GM10266 (cell line): ENCODE measurements around the gene PRKCD.

Experiments
- DNase-seq: peaks from one replicate; pipeline ENCODE4 v3.0.0; 2012; ENCODE audit errors: extremely low spot score
- CTCF ChIP-seq: IDR thresholded peaks from 2 replicates; pipeline ENCODE4 v1.5.1; 2012; ENCODE audit warnings: mild to moderate bottlenecking, low read depth; ENCODE audit not compliant: control insufficient read depth, insufficient read depth; ENCODE audit errors: missing control alignments

Gene PRKCD

GRCh38 chr3:53157974-53158580 is 2.9 kb upstream of the PRKCD start:
- DNase-seq, result no peak
- TF ChIP-seq CTCF, result no peak

- no peak for TF ChIP-seq CTCF
- no peak for DNase-seq
These were observed 2.2 kb upstream of the PRKCD start for GRCh38 chr3:53158765-53159155.

GRCh38 chr3:53159156-53160060 is 1.6 kb upstream of the PRKCD start:
- no peak for DNase-seq
- TF ChIP-seq CTCF, result no peak

- DNase-seq, result no peak
- TF ChIP-seq CTCF, result no peak
These were observed 849 bp upstream of the PRKCD start for GRCh38 chr3:53160061-53160659.

- no peak for TF ChIP-seq CTCF
- peak; percentile 61 for DNase-seq
These were observed 426 bp downstream of the PRKCD start for GRCh38 chr3:53161450-53161819.

GRCh38 chr3:53161820-53162671 is 1.0 kb downstream of the PRKCD start:
- peak; percentile 84 for DNase-seq
- no peak for TF ChIP-seq CTCF
